ENCODE data around the gene OTUD1. TPM values are rescaled to one million over a fixed set of nuclear protein-coding genes. Genes with fewer than 3 reads are reported as not detected.

Gene OTUD1
- total and polyA plus RNA-seq, 12 donors: 11.4 to 617 (median 32.2) TPM

GRCh38 chr10:23432639-23433038, 6.2 kb upstream of the OTUD1 start:
- intact Hi-C loops (cut with DNase I): loop anchor here in 2 of 10 donors (10.0 kb wide), 2 partner anchors 88 to 1688 kb away; partner anchors contain the start of gene C10orf67 (in 1 of the 2)
- no peak for TF ChIP-seq CTCF (IDR thresholded peaks at IDR 0.05)
- no peaks in the 10 kb centered on the region for H3K36me3 ChIP-seq
- WGBS, 2 donors: 88 to 89% methylated on average over 3 of the region's 3 CpGs
- H3K9me3 ChIP-seq: no peaks in the 10 kb centered on the region
- no peak overlapping the region for H3K4me3 ChIP-seq
- H3K27me3 ChIP-seq: peaks cover 0 to 4% (median 0%) of the 10 kb centered on the region in 7 donors
- ATAC-seq: no peak
- H3K4me1 ChIP-seq: peaks cover 0 to 11% (median 0%) of the 10 kb centered on the region in 9 donors
- DNase-seq: no peak
- H3K27ac ChIP-seq: peak overlapping the region in 1 of 10 donors; percentile 65

- DNase-seq (no peak), ATAC-seq (no peak)
- Histone ChIP-seq H3K27me3 (peaks cover 0 to 4% (median 0%) of the 10 kb centered on the region in 7 donors), H3K36me3 (no peaks in the 10 kb centered on the region), H3K9me3 (no peaks in the 10 kb centered on the region), H3K27ac (peak overlapping the region in 1 of 10 donors; percentile 65), H3K4me1 (peaks cover 0 to 17% (median 5%) of the 10 kb centered on the region in 9 donors), H3K4me3 (no peak overlapping the region)
- intact Hi-C loops (cut with DNase I): loop anchor here in 2 of 10 donors (10.0 kb wide), 2 partner anchors 89 to 1689 kb away; partner anchors contain the start of gene C10orf67 (in 1 of the 2)
- WGBS, 2 donors: 79 to 80% methylated on average over 2 of the region's 2 CpGs
- no peak for TF ChIP-seq CTCF (IDR thresholded peaks at IDR 0.05)
These were observed 5.2 kb upstream of the OTUD1 start for GRCh38 chr10:23433701-23434100.

- no peak for DNase-seq
- no peak for ATAC-seq
- TF ChIP-seq CTCF (IDR thresholded peaks at IDR 0.05): no peak
- Histone ChIP-seq H3K36me3 (no peaks in the 10 kb centered on the region), H3K4me3 (no peak overlapping the region), H3K9me3 (no peaks in the 10 kb centered on the region), H3K4me1 (peaks cover 0 to 17% (median 5%) of the 10 kb centered on the region in 9 donors), H3K27ac (peak overlapping the region in 1 of 10 donors; percentile 38), H3K27me3 (no peaks in the 10 kb centered on the region)
- 92 to 100% methylated on average over 1 of the region's 1 CpG for WGBS, 2 donors
- intact Hi-C loops (cut with DNase I): loop anchor here in 4 of 10 donors (5.0 to 10.0 kb wide), 4 partner anchors 33 to 1691 kb away; partner anchors contain the start of gene C10orf67 (in 1 of the 4)
These were observed 3.5 kb upstream of the OTUD1 start for GRCh38 chr10:23435378-23435777.

- no peaks in the 10 kb centered on the region for H3K9me3 ChIP-seq
- ATAC-seq (no peak), DNase-seq (no peak)
- H3K27ac ChIP-seq: peak overlapping the region in 2 of 10 donors; percentile 38 to 97
- peaks cover 0 to 30% (median 13%) of the 10 kb centered on the region in 9 donors for H3K4me1 ChIP-seq
- no peaks in the 10 kb centered on the region for H3K36me3 ChIP-seq
- no peak for TF ChIP-seq CTCF (IDR thresholded peaks at IDR 0.05)
- 56 to 68% methylated on average over 4 of the region's 4 CpGs for WGBS, 2 donors
- intact Hi-C loops (cut with DNase I): loop anchor here in 4 of 10 donors (5.0 to 10.0 kb wide), 4 partner anchors 35 to 1692 kb away; partner anchors contain the start of gene C10orf67 (in 1 of the 4)
- no peaks in the 10 kb centered on the region for H3K27me3 ChIP-seq
- no peak overlapping the region for H3K4me3 ChIP-seq
These were observed 1.9 kb upstream of the OTUD1 start for GRCh38 chr10:23436983-23437382.

All from heart right ventricle (tissue), 16 donors.